ENCODE measurements around the gene FETUB.
"Not testable (repeated sequence)": the region's sequence is repeated elsewhere in the genome, so short reads cannot be mapped to it uniquely, and the experiment has no call there.

FETUB gene

GRCh38 chr3:186668426-186668825, 28.2 kb downstream of the FETUB start:
- no peak for DNase-seq (ENCODE audit: insufficient read length, low spot score)
- no peak for FAIRE-seq

- DNase-seq (ENCODE audit: insufficient read length, low spot score), result no peak
- FAIRE-seq, result no peak
Measured at GRCh38 chr3:186669378-186670084, 29.3 kb downstream of the FETUB start.

DNA sequence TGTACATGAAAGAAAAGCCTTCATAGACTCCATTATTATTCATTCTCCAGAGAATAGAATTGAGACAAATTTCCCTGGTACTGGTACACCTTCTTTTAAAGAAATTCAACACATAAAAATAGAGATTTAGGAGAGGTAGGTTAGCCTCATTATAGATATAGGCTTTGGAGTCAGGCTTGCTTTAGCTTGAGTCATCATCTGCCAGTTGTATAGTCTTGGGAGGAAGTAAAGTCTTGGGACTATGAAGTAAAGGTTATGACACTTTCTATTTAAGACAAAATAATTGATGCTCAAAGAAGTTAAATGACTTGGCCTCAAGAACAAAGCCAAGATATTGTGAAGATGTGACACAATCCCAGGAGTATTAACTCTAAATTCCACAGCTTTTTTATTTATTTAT, 30.0 kb downstream of the FETUB start:
- no peak for DNase-seq (ENCODE audit: insufficient read length, low spot score)
- no peak for FAIRE-seq

- no peak for DNase-seq (ENCODE audit: insufficient read length, low spot score)
- no peak for FAIRE-seq
Measured at GRCh38 chr3:186671051-186671450, 30.9 kb downstream of the FETUB start.

GRCh38 chr3:186678604-186679003, 38.4 kb downstream of the FETUB start:
- no peak for DNase-seq (ENCODE audit: insufficient read length, low spot score)
- FAIRE-seq, result no peak

DNA sequence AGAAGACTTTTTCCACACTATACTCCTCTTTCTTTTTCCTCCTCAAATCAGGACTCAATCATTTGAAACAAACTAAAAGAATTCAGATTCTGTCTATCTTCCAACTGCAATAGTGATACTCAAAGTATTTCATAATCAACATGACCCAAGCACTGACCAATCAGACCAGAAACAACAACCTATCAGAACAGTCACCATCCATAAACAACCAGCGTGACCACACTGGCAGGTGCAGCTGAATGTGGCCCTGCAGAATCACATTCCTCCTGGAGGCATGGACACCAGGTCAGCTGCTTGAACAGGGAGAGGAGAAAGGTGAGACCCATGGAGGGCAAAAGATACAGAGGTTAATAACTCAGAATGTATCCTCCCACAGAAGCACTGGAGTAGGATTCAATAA, 39.0 kb downstream of the FETUB start:
- DNase-seq (ENCODE audit: insufficient read length, low spot score) (no peak), FAIRE-seq (no peak)

DNA sequence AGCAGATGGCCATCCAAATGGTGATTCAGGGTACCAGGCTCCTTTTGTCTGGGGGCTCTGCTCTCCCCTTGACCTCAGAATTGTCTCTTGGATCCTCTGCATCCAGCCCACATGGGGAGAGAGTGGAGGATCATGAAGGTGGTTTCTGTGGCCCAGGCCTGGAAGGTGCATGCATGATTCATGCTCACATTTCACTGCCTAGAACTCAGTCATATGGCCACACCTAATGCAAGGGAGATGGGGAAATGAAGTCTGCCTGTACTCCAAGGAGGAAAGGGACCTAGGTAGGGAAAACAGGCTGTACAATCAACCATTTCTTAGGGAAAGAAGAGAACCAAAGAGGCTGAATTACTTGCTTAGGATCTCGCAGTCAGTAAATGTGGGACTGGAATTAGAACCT, 40.7 kb downstream of the FETUB start:
- DNase-seq (ENCODE audit: insufficient read length, low spot score), result no peak
- FAIRE-seq, result no peak

GRCh38 chr3:186682812-186683211, 42.6 kb downstream of the FETUB start:
- DNase-seq (ENCODE audit: insufficient read length, low spot score) (no peak), FAIRE-seq (no peak)

DNA sequence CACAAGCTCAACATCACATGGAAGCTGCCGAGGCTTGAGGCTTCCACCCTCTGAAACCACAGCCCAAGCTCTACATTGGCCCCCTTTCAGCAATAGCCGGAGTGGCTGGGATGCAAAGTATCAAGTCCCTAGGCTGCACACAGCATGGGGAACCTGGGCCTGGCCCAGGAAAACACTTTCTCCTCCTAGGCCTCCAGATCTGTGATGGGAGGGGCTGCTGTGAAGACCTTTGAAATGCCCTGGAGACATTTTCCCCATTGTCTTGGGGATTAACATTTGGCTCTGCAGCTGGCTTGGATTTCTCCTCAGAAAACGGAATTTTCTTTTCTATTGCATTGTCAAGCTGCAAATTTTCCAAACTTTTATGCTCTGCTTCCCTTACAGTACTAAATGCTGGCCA, 43.8 kb downstream of the FETUB start:
- DNase-seq (ENCODE audit: insufficient read length, low spot score) (no peak), FAIRE-seq (no peak)

DNA sequence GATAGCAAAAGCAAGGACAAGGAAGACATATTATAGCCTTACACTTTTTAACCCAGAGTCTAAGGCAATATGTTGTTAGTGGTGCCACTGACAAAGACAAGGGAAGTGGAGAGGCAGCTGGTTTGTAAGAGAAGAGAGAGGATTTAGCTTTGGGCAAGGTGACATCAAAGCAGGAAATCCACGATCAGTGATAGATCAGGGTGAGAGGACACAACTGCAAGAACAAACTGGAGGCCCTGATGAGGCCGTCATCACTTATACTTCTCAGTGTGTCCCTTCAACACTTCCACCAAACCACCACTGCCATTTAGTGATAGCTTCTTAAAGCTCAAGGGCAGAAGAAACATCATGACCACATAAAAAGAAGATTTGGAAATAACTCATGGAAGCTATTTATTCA, 46.3 kb downstream of the FETUB start:
- not testable (repeated sequence) for DNase-seq (ENCODE audit: insufficient read length, low spot score); FAIRE-seq

DNA sequence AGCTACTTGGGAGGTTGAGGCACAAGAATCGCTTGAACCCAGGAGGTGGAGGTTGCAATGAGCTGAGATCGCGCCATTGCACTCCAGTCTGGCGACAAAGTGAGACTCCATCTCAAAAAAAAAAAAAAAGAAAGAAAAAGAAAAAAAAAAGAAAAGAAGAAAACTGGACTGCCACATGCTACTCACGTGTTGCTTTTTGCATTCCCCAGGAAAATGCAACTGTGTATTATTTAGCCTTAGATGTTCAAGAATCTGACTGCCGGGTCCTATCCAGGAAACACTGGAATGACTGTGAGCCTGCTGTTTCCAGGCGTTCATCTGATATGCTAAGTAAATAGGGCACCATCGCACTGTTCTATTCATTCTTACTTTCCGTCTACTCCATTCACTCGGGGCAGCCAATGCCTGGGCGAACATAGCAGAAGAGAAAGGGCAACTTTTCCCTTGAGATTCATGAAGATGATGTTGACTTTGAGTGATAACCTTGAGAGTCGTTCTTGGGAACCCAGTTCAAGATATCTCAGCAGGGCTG, 47.0 kb downstream of the FETUB start:
- DNase-seq (ENCODE audit: insufficient read length, low spot score) (no peak), FAIRE-seq (no peak)

- DNase-seq (ENCODE audit: insufficient read length, low spot score); FAIRE-seq: not testable (repeated sequence)
Measured at GRCh38 chr3:186690304-186690703, 50.1 kb downstream of the FETUB start.

- DNase-seq (ENCODE audit: insufficient read length, low spot score) (no peak), FAIRE-seq (no peak)
Measured at GRCh38 chr3:186691676-186692075, 51.5 kb downstream of the FETUB start.

DNA sequence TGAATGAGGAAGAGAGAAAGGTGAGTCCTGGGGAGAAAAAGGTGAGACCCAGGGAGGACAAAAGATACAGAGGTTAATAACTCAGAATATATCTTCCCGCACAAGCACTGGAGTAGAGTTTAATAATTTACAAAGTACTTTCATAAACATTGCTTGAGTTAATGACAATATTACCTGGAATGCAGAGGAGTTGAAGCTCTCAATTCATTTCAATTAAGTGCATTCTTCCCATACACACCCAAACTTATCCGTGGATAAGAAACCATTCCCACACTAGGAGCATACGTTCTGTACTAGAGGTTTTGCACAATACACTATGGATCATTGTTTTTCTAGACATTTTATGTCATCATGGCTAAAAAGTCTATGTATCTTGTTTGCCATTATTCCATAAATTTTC, 53.6 kb downstream of the FETUB start:
- DNase-seq (ENCODE audit: insufficient read length, low spot score), result no peak
- no peak for FAIRE-seq

DNA sequence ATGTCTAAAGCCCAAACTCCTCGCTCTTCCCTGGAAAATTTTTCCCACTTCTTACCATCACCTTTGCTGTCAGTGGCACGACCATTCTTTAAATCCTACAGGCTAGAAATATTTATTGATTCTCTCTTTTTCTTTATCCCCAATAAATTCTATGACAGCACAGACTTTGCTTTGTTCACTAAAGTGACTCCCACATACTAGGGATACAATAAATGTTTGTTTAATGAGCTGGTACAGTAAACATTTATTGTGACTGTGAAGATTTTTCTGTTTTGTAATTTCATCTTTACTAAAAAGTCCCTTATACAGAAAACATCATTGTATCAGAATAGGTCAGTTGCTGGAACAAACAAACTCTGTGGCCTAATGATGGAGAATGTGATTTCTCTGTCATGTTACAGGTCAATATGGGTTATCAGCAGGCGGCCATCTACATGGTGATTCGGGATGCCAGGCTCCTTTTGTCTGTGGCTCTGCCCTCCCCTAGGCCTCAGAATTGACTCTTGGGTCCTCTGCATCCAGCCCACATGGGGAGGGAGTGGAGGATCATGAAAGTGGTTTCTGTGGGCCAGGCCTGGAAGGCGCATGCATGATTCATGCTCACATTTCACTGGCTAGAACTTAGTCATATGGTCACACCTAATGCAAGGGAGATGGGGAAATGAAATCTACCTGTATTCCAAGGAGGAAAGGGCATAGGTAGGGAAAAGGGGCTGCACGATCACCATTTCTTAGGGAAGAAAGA, 54.3 kb downstream of the FETUB start:
- no peak for FAIRE-seq
- DNase-seq (ENCODE audit: insufficient read length, low spot score), result no peak

GRCh38 chr3:186696522-186696921, 56.3 kb downstream of the FETUB start:
- DNase-seq (ENCODE audit: insufficient read length, low spot score) (no peak), FAIRE-seq (no peak)

DNA sequence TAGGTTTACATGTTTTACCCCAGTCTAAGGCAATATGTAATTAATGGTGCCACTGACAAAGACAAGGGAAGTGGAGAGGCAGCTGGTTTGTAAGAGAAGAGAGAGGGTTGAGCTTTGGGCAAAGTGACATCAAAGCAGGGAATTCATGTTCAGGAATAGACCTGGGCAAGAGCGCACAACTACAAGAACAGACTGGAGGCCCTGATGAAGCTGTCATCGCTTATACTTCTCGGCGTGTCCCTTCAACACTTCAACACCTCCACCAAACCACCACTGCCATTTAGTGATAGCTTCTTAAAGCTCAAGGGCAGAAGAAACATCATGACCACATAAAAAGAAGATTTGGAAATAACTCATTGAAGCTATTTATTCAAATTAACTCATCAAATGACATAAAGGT, 57.3 kb downstream of the FETUB start:
- no peak for DNase-seq (ENCODE audit: insufficient read length, low spot score)
- FAIRE-seq, result no peak

DNA sequence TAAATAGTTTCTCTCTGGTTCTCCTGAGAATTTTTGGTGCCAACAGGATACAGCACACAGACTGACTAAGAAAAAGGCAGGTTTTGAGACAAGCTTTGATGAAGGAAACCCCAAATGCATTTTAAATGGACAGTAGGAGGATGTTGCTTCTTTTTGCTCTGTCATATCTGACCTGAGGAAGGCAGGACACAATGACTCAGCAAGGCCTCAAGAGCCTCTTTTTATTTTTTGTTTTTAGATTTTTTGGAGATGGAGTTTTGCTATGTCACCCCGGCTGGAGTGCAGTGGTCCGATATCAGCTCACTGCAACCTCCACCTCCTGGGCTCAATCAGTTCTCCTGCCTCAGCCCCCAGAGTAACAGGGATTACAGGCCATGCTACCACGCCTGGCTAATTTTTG, 60.1 kb downstream of the FETUB start:
- FAIRE-seq (no peak), DNase-seq (ENCODE audit: insufficient read length, low spot score) (no peak)

GRCh38 chr3:186702451-186702850, 62.3 kb downstream of the FETUB start:
- DNase-seq (ENCODE audit: insufficient read length, low spot score); FAIRE-seq: not testable (repeated sequence)
